Body of pancreas (tissue), 4 donors: Measurements from ENCODE around the gene SLC9A9. TPM values are rescaled to one million over a fixed set of nuclear protein-coding genes. Genes with fewer than 3 reads are reported as not detected.

Source experiments
- ATAC-seq: fragments of 150-250 bp; one replicate; pipeline ENCODE4 v1.9.1; 2016
- DNase-seq, 4 donors: peaks; one replicate each; pipeline ENCODE4 v3.0.0-alpha.2; 2019
- H3K27ac ChIP-seq, 4 donors: fragments of 200-600 bp; sonication (generic); 1 replicate in 3 of 4; 2 replicates in 1 of 4; pipeline versions ENCODE4 v1.5.1 to v1.6.1; 2016 to 2019; ENCODE audit warnings: mild to moderate bottlenecking in 1 of 4, mixed read lengths in 1 of 4, moderate library complexity in 1 of 4
- H3K27me3 ChIP-seq, 2 donors: fragments of 200-600 bp; sonication (generic); one replicate each; pipeline ENCODE4 v1.6.0; 2016; ENCODE audit warnings: mild to moderate bottlenecking in 1 of 2
- H3K36me3 ChIP-seq, 2 donors: fragments of 200-600 bp; sonication (generic); replicated peaks in 1 of 2; 2 replicates each; pipeline ENCODE4 v1.5.1; 2016; ENCODE audit warnings: low read depth in 2 of 2; ENCODE audit not compliant: insufficient read depth in 1 of 2
- H3K4me1 ChIP-seq: fragments of 200-600 bp; sonication (generic); one replicate; pipeline ENCODE4 v1.6.0; 2016
- H3K4me3 ChIP-seq, 2 donors: fragments of 200-600 bp; sonication (generic); 1 replicate in 1 of 2; 2 replicates in 1 of 2; pipeline ENCODE4 v1.5.1; 2016 to 2019
- H3K9me3 ChIP-seq, 3 donors: fragments of 200-600 bp; sonication (generic); 1 replicate in 2 of 3; 2 replicates in 1 of 3; pipeline ENCODE4 v1.5.1; 2016
- CTCF ChIP-seq, 7 experiments: fragments of 450-650 bp in 4 of 7; fragments of 200-600 bp in 3 of 7; sonication (generic) in 3 of 7; IDR thresholded peaks; one replicate each; pipeline ENCODE4 v1.5.1; 2016 to 2019; ENCODE audit warnings: antibody characterized with exemption in 7 of 7
- POLR2A ChIP-seq, 3 donors: fragments of 450-650 bp; IDR thresholded peaks; one replicate each; pipeline ENCODE4 v1.6.1; 2016; ENCODE audit warnings: antibody characterized with exemption in 3 of 3, mild to moderate bottlenecking in 2 of 3
- WGBS, 2 donors: methylation state at CpG; one replicate each; pipeline ENCODE4 v1.1.5; 2017; 5-methylcytosine and 5-hydroxymethylcytosine counted together
- intact Hi-C: fragments of 100-400 bp; cut with DNase I; formaldehyde crosslinking; loops from one replicate; pipeline ENCODE4 v1.15.1; 2023
- total RNA-seq, 2 donors: library from RNA; depleted of rRNA; stranded (reverse); fragments of >200 nt; gene quantifications; one replicate each; pipeline ENCODE4 v1.1.0, GENCODE V29; 2016

Gene SLC9A9
- total RNA-seq, 2 donors from 2014 or later, result 1.6 to 2.3 TPM

DNA sequence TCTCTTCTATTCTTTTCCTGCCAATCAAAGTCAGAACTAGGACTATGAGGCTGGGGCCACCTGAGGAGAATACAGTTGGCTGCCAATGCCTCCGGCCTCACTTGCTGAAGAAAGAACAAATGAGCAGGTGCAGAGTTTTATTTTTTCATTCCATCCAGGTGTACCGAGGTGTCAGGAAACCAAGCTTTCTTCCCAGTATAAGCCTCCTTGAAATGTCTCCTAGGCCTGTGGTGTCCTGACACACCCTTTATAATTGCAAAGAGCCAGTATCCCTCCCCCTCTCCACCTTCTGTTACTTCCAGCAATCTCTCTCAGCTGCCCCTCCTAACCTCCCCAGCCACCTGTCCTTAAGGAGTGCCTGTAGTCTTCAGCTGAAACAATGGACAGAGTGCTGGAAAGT is 127.9 kb downstream of the SLC9A9 start:
- WGBS, 2 donors, result 72 to 73% methylated on average over 2 of the region's 2 CpGs
- Histone ChIP-seq H3K4me1 (no peaks in the 10 kb centered on the region), H3K9me3 (no peaks in the 10 kb centered on the region), H3K27me3 (no peaks in the 10 kb centered on the region), H3K27ac (no peak overlapping the region), H3K36me3 (no peaks in the 10 kb centered on the region), H3K4me3 (no peak overlapping the region)
- ATAC-seq (no peak), DNase-seq (no peak)
- TF ChIP-seq CTCF (IDR thresholded peaks at IDR 0.05), result no peak
- no peak for TF ChIP-seq POLR2A (IDR thresholded peaks at IDR 0.05)
- intact Hi-C loops, result no loop called here

DNA sequence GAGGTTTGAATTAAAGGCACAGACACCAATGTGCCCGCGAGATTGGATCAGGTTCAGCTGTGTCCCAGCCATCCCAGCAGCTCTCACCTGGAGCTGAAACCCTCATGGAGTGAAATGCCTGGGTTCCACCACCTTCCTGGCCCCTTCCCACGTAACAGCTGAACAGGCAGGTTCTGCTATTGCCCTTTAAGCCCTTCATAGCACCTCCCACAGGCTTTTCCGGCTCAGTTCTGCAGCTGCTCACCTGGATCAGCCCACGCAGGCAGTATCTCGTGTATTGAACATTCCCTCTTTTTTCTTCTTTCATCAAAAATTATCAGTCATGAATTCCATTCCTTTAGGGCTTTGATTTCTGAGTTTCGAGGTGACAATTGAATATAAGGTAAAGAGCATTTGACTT is 129.8 kb downstream of the SLC9A9 start:
- H3K4me1 ChIP-seq, result no peaks in the 10 kb centered on the region
- 37 to 43% methylated on average over 7 of the region's 7 CpGs for WGBS, 2 donors
- DNase-seq, result no peak
- H3K4me3 ChIP-seq, result no peak overlapping the region
- no peaks in the 10 kb centered on the region for H3K27me3 ChIP-seq
- ATAC-seq, result no peak
- no peaks in the 10 kb centered on the region for H3K36me3 ChIP-seq
- TF ChIP-seq CTCF (IDR thresholded peaks at IDR 0.05) (no peak), POLR2A (IDR thresholded peaks at IDR 0.05) (no peak)
- H3K27ac ChIP-seq, result no peak overlapping the region
- H3K9me3 ChIP-seq, result no peaks in the 10 kb centered on the region
- intact Hi-C loops, result no loop called here

DNA sequence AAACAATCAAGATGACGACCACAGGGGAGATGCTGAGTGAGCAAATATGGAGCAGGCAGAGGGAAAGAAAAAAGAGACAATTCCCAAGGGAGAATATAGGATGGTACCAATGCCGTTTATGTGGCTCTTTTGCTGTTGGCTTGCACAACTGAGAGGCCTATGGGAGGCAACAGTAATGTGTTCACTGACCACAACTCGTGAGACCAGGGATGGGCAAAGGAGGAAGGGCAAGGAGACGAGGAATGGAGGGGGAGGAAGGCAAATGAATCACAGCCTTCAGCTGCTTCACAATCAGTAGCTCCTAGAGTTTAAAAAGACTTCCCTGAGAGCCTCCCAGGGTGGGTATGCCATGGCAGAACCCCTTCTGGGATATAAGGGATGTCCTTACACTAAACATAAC is 131.5 kb downstream of the SLC9A9 start:
- Histone ChIP-seq H3K27ac (no peak overlapping the region), H3K4me3 (no peak overlapping the region), H3K36me3 (no peaks in the 10 kb centered on the region), H3K9me3 (no peaks in the 10 kb centered on the region), H3K4me1 (no peaks in the 10 kb centered on the region), H3K27me3 (no peaks in the 10 kb centered on the region)
- TF ChIP-seq POLR2A (IDR thresholded peaks at IDR 0.05) (no peak), CTCF (IDR thresholded peaks at IDR 0.05) (no peak)
- ATAC-seq, result no peak
- 41 to 49% methylated on average over 4 of the region's 4 CpGs for WGBS, 2 donors
- no peak for DNase-seq
- intact Hi-C loops, result no loop called here

GRCh38 chr3:143712522-143712921 is 135.7 kb downstream of the SLC9A9 start:
- Histone ChIP-seq H3K4me1 (no peaks in the 10 kb centered on the region), H3K36me3 (no peaks in the 10 kb centered on the region), H3K27ac (no peak overlapping the region), H3K4me3 (no peak overlapping the region), H3K27me3 (no peaks in the 10 kb centered on the region), H3K9me3 (no peaks in the 10 kb centered on the region)
- DNase-seq (no peak), ATAC-seq (no peak)
- TF ChIP-seq CTCF (IDR thresholded peaks at IDR 0.05) (no peak), POLR2A (IDR thresholded peaks at IDR 0.05) (no peak)
- intact Hi-C loops, result no loop called here

- no peaks in the 10 kb centered on the region for H3K4me1 ChIP-seq
- ATAC-seq, result no peak
- no peak for TF ChIP-seq POLR2A (IDR thresholded peaks at IDR 0.05)
- no peak for TF ChIP-seq CTCF (IDR thresholded peaks at IDR 0.05)
- no peak overlapping the region for H3K27ac ChIP-seq
- no peak overlapping the region for H3K4me3 ChIP-seq
- H3K9me3 ChIP-seq, result no peaks in the 10 kb centered on the region
- H3K27me3 ChIP-seq, result no peaks in the 10 kb centered on the region
- intact Hi-C loops, result no loop called here
- no peaks in the 10 kb centered on the region for H3K36me3 ChIP-seq
- 42 to 54% methylated on average over 1 of the region's 1 CpG for WGBS, 2 donors
- DNase-seq, result no peak
These were observed 140.4 kb downstream of the SLC9A9 start for GRCh38 chr3:143707848-143708247.
